ENCODE measurements around the gene KANSL3.

DNA sequence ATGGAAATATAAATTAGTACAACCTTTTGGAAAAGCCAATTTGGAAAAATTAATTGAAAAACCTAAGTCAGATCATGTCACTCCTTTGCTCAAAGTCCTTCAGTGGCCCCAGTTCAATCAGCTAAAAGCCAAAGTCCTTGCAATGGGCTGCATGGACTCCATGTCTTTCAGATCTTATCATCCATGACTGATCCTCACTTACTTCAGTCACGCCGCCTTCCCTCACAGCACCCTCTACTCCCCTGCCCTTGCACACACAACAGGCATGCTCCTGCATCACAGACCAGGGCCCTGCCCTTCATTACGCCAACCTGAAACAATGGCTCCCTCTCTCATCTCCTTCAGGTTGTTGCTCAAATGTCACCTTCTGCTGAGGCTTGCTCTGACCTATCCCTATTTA, 15.6 kb downstream of the KANSL3 start:
- TF ChIP-seq, protein P1, sequence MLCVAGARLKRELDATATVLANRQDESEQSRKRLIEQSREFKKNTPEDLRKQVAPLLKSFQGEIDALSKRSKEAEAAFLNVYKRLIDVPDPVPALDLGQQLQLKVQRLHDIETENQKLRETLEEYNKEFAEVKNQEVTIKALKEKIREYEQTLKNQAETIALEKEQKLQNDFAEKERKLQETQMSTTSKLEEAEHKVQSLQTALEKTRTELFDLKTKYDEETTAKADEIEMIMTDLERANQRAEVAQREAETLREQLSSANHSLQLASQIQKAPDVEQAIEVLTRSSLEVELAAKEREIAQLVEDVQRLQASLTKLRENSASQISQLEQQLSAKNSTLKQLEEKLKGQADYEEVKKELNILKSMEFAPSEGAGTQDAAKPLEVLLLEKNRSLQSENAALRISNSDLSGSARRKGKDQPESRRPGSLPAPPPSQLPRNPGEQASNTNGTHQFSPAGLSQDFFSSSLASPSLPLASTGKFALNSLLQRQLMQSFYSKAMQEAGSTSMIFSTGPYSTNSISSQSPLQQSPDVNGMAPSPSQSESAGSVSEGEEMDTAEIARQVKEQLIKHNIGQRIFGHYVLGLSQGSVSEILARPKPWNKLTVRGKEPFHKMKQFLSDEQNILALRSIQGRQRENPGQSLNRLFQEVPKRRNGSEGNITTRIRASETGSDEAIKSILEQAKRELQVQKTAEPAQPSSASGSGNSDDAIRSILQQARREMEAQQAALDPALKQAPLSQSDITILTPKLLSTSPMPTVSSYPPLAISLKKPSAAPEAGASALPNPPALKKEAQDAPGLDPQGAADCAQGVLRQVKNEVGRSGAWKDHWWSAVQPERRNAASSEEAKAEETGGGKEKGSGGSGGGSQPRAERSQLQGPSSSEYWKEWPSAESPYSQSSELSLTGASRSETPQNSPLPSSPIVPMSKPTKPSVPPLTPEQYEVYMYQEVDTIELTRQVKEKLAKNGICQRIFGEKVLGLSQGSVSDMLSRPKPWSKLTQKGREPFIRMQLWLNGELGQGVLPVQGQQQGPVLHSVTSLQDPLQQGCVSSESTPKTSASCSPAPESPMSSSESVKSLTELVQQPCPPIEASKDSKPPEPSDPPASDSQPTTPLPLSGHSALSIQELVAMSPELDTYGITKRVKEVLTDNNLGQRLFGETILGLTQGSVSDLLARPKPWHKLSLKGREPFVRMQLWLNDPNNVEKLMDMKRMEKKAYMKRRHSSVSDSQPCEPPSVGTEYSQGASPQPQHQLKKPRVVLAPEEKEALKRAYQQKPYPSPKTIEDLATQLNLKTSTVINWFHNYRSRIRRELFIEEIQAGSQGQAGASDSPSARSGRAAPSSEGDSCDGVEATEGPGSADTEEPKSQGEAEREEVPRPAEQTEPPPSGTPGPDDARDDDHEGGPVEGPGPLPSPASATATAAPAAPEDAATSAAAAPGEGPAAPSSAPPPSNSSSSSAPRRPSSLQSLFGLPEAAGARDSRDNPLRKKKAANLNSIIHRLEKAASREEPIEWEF (CRISPR knock-in tag; IDR thresholded peaks at IDR 0.05) = no peak
- no peak for TF ChIP-seq FOXJ3 (CRISPR knock-in tag; IDR thresholded peaks at IDR 0.05)
- no peak for TF ChIP-seq POLR2AphosphoS5 (IDR thresholded peaks at IDR 0.05; ENCODE audit: control insufficient read depth, insufficient read depth, low read depth, low read length)
- TF ChIP-seq POLR2A (conservative IDR thresholded peaks at IDR 0.05) = no peak
- TF ChIP-seq, protein P2, sequence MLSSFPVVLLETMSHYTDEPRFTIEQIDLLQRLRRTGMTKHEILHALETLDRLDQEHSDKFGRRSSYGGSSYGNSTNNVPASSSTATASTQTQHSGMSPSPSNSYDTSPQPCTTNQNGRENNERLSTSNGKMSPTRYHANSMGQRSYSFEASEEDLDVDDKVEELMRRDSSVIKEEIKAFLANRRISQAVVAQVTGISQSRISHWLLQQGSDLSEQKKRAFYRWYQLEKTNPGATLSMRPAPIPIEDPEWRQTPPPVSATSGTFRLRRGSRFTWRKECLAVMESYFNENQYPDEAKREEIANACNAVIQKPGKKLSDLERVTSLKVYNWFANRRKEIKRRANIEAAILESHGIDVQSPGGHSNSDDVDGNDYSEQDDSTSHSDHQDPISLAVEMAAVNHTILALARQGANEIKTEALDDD (IDR thresholded peaks at IDR 0.05) = no peak
- TF ChIP-seq NR2C2 (CRISPR knock-in tag; IDR thresholded peaks at IDR 0.05) = no peak
- TF ChIP-seq NR2C2 (tag; IDR thresholded peaks at IDR 0.05) = no peak
- TF ChIP-seq, protein P3, sequence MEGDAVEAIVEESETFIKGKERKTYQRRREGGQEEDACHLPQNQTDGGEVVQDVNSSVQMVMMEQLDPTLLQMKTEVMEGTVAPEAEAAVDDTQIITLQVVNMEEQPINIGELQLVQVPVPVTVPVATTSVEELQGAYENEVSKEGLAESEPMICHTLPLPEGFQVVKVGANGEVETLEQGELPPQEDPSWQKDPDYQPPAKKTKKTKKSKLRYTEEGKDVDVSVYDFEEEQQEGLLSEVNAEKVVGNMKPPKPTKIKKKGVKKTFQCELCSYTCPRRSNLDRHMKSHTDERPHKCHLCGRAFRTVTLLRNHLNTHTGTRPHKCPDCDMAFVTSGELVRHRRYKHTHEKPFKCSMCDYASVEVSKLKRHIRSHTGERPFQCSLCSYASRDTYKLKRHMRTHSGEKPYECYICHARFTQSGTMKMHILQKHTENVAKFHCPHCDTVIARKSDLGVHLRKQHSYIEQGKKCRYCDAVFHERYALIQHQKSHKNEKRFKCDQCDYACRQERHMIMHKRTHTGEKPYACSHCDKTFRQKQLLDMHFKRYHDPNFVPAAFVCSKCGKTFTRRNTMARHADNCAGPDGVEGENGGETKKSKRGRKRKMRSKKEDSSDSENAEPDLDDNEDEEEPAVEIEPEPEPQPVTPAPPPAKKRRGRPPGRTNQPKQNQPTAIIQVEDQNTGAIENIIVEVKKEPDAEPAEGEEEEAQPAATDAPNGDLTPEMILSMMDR (IDR thresholded peaks at IDR 0.05 in 2 of 3, conservative IDR thresholded peaks at IDR 0.05 in 1 of 3; ENCODE audit: insufficient read depth in 2 of 3, low read depth in 1 of 3, low read length in 3 of 3) = no peak
- TF ChIP-seq KDM1A (IDR thresholded peaks at IDR 0.05) = no peak
- no peak for TF ChIP-seq ZNF274 (IDR thresholded peaks at IDR 0.05; ENCODE audit: borderline replicate concordance, low read depth, low read length)
- TF ChIP-seq, protein P4, sequence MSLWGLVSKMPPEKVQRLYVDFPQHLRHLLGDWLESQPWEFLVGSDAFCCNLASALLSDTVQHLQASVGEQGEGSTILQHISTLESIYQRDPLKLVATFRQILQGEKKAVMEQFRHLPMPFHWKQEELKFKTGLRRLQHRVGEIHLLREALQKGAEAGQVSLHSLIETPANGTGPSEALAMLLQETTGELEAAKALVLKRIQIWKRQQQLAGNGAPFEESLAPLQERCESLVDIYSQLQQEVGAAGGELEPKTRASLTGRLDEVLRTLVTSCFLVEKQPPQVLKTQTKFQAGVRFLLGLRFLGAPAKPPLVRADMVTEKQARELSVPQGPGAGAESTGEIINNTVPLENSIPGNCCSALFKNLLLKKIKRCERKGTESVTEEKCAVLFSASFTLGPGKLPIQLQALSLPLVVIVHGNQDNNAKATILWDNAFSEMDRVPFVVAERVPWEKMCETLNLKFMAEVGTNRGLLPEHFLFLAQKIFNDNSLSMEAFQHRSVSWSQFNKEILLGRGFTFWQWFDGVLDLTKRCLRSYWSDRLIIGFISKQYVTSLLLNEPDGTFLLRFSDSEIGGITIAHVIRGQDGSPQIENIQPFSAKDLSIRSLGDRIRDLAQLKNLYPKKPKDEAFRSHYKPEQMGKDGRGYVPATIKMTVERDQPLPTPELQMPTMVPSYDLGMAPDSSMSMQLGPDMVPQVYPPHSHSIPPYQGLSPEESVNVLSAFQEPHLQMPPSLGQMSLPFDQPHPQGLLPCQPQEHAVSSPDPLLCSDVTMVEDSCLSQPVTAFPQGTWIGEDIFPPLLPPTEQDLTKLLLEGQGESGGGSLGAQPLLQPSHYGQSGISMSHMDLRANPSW (CRISPR knock-in tag; IDR thresholded peaks at IDR 0.05) = no peak
- no peak for TF ChIP-seq FOXK1 (CRISPR knock-in tag; IDR thresholded peaks at IDR 0.05; ENCODE audit: borderline replicate concordance)
- TF ChIP-seq ETV6 (IDR thresholded peaks at IDR 0.05; ENCODE audit: borderline replicate concordance in 1 of 2, low read depth in 2 of 2, low read length in 1 of 2) = no peak
- no peak for TF ChIP-seq ETV6 (CRISPR knock-in tag; IDR thresholded peaks at IDR 0.05; ENCODE audit: borderline replicate concordance)

Data from K562 (cell line).